ENCODE results near the gene LCE1C.

LCE1C gene, protein sequence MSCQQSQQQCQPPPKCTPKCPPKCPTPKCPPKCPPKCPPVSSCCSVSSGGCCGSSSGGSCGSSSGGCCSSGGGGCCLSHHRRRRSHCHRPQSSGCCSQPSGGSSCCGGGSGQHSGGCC

DNA sequence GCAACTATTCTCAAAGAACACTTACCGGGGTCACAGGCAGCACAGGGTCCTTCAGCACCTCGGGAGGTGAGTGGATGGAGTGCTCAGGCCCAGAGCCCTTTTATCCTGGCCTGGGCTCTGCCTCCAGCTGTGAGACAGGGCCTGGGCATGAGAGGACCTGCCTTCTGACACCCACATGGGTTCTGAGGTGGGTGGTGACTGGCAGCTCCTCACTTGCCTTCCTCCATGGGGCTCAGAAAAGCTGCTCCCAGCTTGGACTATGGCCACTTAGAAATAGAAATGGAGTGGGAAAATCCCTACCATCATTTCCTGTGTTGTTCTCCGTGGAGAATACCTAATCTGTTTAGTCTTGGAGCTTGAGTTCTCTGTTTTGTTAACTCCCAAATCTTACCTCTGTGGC is at the start of gene LCE1C:
Gene LCE1C, minus strand, starts transcription at position 76 of the 400 bp plus-strand sequence. CDS start 1,173 bp downstream, outside the sequence.
- DNase-seq = no peak

DNA sequence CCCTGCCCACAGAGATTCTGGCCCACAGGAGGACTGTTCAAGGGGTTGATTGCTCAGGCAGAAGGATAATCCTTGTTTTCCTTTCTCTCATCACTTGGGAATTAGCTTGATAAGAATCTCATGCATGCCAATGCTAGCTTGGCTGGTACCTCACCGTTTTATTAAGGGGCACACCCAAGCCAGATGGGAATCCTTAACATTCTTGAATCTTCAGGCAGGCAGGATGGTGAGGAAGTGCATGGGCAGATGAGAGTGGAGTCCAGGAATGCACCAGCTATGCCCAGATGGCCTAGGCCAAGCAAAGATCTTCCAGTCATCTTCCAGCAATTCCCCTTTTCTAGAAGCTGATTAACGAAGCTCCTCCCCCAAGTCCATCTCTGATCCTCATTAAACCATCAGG is 49.2 kb upstream of the LCE1C start:
- no peak for DNase-seq

DNA sequence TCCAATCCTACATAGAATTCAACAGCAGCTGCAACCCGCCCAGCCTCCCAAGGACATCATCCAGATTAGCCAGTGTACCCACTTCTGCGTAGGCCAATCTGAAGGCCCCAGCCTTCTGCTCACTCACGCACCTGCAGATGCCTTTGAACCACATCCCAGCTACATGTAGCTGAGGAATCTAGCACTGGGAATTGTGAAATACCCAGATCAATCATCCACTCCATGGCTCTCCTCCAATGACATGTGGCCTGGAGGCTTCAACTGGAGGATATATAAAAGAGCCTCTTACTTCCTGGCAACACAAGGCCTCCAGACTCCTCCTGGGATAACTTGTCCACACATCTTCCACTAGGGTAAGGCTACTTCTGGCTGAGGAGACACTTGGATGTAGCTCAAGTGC is 36.1 kb upstream of the LCE1C start, which contains the start of gene LCE6A:
Gene LCE6A, plus strand, starts transcription at position 301 of the 400 bp plus-strand sequence. CDS start 665 bp downstream, outside the sequence.
- DNase-seq = no peak

DNA sequence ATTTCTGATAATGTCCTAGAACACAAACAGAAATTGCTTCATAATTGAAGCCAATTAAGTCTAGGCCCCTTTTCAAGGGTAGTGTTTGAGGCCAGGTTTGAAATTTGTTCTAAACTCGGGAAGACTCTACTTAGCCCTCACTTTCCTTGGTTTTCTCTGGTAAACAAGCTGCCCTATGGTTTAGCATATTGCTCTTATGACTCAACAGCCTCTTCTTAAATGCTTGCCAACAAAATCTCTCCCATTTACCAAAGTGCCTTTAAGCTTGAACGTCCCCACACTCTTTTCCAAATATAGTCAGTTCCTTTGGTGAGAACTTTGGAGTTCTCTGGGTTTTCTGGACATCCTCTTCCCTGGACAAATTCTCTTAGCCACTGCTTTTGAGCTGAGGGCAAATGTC is 30.4 kb upstream of the LCE1C start:
- no peak for DNase-seq

DNA sequence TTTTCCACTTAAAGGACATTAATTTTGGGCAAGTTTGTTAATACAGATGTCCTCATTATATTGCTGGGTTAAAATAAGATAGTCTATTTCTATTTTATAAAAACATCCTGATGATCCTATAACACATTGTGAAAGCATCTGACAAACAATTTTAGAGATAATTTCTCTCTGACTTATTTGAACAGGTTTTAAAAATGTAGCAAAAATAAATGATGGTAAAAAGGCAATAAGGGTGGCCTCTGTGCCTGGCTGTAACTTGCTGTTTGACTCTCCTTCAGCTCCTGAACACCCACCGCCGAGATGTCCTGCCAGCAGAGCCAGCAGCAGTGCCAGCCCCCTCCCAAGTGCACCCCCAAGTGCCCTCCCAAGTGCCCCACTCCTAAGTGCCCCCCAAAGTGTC is 20.7 kb upstream of the LCE1C start, which contains the start of gene LCE1A:
Gene LCE1A, plus strand, starts transcription at position 301 of the 400 bp plus-strand sequence. Its CDS starts 0 bp downstream, at position 301.
- DNase-seq = no peak

DNA sequence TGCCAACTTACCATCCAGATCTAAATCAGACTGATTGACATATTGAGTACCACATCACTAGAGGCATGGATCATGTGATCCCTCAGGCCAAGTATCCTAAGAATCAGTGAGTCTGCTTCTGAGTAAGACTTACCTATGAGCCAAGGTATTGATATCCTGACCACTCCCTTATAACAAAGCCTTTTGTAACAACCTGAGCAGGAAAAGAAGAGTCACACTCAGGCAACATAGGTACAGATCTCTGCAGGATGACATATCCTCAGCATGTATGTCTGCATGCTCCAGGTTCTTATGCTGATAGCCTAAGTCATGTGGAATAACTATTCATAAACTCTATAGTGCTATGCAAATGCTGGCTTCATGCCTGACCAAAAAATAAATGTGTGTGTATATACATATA is 18.5 kb upstream of the LCE1C start:
- DNase-seq = no peak

DNA sequence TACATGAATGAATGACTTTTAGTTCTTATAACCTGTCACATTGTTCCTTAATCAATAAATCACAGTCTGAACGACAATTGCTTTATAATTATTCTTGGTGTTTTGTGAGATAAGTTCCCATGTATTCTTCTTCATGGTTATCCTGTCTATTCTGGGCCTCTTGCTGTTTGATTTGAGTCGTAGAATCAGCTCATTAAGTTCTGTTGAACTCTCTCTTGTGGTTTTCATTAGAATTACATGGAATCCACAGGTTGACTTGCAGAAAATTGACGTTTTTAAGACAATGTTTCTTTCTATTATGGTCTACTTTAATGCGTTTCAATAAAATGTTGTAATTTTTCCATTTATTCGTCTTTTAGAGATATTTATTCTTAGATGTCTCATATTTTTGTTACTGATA is 16.8 kb upstream of the LCE1C start:
- DNase-seq = no peak

DNA sequence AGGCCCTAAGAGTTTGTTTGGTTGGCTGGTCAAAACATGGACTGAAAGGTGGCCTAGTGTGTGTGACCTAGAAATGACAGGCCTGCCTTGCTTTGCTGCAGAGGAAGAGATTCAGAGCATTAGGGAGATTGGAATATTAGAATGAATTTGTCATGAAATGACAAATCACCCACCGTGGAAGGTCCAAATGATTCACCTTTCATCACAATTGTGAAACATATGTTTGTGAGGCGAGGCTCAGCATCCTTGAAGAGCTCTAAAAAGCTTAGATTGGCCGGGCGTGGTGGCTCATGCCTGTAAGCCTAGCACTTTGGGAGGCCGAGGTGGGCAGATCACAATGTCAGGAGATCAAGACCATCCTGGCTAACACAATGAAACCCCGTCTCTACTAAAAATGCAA is 10.9 kb upstream of the LCE1C start:
- no peak for DNase-seq

DNA sequence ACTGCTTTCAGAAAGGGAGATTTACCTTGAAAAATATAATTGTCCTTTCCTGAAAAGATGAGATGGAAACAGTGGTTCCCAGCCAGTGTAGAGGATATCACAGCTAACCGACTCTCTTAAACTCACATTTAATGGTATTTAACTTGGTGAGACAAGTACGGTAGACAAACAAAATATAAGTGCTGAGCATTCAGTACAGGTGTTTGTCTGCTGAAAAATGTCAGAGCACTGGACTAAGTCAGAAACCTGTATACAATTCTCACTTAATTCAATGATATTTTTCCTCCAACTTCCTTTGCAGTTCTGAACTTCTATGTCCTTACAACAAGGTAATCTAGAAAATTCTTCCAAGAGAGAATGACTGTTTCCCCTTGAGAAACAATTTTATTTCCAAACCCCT is 5.2 kb upstream of the LCE1C start, which contains the start of gene LCE1B:
Gene LCE1B, plus strand, starts transcription at position 301 of the 400 bp plus-strand sequence. CDS start 476 bp downstream, outside the sequence.
- DNase-seq = no peak

DNA sequence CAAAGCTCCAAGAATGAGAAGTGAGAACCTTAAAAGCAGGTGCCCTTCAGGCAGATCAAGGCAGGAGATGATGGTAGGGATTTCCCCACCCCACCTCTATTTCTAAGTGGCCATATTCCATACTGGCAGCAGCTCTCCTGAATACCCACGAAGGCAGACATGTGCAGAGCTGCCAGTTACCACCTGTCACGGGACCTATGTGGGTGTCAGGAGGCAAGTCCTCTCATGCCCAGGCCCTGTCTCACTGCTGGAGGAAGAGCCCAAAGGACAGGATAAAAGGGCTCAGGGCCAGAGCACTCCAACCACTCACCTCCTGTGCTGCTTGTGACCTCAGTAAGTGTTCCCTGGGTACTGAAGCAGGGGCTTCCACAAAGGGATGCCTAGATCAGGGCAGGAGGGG is 4.6 kb upstream of the LCE1C start:
- no peak for DNase-seq

DNA sequence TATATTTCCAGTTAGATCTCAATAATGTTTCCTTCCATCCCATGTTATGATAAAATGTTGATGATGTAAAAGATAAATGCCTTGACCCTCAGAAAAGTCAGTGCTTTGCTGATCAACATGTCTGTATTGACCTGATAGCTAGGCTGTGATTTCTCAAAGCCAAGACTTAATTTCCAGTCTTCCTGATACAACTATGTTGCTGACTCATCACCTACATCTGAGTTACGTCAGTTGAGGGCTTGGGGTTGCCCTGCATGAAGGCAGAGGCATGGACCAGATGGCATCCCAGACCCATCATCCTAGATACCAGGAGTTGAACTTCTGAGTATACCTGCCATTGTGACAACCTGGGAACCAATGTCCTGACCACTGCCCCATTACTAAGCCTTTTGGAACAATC is 5.1 kb downstream of the LCE1C start:
- no peak for DNase-seq

DNA sequence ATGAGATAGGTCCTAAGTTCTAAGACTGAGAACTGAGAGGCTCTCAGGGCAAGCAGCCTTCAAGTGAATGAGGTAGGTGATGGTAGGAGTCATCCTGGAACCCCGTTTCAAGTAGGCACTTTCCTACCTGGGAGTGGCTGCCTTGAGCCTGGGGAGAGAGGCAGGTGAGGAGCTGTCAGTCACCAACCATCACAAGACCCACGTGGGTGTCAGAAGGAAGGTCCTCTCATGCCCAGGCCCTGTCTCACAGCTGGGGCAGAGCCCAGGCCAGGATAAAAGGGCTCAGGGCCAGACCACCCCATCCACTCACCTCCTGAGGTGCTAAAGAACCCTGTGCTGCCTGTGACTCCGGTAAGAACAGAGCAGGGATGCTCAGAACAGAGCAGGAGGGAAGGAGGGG is 10.0 kb downstream of the LCE1C start, which contains the start of gene LCE1D:
Gene LCE1D, plus strand, starts transcription at position 301 of the 400 bp plus-strand sequence. CDS start 1,074 bp downstream, outside the sequence.
- DNase-seq = no peak

DNA sequence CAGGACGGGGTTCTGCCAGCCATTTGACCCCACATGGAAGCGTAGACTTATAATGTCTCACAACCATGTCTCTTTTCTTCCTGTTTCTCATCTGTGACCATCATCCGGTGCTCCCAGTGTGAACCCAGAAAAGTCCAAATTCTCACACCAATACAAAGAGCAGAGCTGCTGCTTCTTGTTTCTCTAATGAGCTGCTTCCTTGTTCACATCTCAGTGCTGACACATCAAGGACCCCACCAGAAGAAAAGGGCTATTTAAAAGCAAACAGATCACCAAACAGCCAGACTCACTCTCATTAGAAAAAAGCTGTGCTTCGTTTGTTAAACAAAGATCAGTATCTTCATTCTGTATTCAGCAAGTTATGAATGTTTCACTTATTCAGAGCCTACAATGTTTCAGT is 10.8 kb downstream of the LCE1C start:
- DNase-seq = no peak

DNA sequence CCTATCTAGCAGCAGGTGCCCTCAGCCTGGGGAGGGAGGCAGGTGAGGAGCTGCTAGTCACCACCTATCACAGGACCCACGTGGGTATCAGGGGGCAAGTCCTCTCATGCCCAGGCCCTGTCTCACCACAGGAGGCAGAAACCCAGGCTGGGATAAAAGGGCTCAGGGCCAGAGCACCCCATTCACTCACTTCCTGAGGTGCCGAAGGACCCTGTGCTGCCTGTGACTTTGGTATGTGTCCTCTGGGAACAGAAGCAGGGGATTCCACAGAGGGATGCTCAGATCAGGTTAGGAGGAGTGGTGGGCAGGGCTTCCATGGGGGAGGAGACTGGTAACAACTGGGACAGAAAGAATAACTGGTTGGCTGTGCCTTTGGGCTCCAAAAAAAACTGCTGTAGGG is 20.4 kb downstream of the LCE1C start, which contains the start of gene LCE1E:
Gene LCE1E, plus strand, starts transcription at position 181 of the 400 bp plus-strand sequence. CDS start 1,043 bp downstream, outside the sequence.
- no peak for DNase-seq

DNA sequence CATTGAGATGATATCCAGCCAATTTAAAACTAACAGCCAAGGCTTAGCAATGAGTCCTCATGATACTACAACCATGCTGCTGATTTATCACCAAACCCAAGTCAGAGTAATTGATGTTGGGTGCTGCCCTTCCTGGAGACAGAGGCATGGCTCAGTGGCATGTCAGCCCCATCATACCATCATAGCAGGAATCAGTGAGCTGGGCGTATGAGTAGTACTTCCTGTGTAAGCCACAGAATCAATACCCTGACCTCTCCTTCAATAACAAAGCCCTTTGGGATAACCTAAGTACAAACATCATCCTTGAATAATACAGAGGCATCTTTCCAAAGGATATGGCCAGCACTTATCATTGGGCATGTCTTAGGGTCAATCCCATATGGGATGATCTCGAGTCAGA is 23.4 kb downstream of the LCE1C start:
- DNase-seq = no peak

DNA sequence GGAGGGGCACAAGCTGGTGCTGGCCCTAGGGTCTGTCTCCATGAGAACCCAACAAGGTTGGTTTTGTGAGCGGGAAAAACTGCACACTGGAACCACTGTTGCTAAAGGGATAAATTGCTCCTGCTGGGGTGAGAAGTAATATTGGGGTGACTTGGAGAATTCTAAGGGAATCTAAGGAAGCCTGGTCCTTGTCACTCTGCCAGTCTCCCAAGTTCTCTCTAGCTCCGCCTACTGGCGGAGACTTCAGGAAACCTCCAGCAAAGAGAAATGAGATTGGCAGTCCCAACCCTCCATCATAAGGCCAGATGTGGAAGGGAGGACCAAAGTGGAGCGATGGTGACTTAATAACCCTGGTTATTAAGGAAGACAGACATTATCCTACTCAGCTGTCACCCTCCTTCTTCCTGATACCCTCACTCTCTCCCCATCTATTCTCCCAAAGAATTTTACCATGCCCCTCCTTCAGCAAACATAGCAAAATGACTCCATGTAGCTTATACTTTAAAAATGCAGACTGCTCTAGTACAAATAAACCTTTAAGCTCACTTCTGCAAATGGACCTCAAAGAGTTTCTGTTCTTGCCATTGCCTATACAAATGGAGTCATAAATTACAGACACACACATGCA is 28.8 kb downstream of the LCE1C start:
- DNase-seq = no peak

DNA sequence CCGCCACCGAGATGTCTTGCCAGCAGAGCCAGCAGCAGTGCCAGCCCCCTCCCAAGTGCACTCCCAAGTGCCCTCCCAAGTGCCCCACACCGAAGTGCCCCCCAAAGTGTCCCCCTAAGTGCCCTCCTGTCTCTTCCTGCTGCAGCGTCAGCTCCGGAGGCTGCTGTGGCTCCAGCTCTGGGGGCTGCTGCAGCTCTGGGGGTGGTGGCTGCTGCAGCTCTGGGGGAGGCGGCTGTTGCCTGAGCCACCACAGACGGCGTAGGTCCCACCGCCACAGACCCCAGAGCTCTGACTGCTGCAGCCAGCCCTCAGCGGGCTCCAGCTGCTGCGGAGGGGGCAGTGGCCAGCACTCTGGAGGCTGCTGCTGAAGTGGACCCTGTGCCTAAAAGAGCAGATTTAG is 30.1 kb downstream of the LCE1C start:
- no peak for DNase-seq

DNA sequence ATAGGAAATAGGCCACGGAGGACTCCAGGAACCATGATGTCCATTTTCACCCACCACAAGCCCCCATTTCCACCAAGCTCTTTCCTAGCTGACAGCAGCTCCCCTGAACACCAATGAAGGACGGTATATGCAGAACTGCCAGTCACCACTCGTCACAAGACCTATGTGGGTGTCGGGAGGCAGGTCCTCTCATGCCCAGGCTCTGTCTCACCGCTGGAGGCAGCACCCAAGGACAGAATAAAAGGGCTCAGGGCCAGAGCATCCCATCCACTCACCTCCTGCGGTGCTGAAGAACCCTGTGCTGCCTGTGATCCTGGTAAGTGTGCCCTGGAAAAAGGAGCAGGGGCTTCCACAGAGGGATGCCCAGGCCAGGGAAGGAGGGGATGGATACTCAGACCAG is 31.6 kb downstream of the LCE1C start, which contains the start of gene LCE1F:
Gene LCE1F, plus strand, starts transcription at position 266 of the 400 bp plus-strand sequence. CDS start 1,232 bp downstream, outside the sequence.
- no peak for DNase-seq

DNA sequence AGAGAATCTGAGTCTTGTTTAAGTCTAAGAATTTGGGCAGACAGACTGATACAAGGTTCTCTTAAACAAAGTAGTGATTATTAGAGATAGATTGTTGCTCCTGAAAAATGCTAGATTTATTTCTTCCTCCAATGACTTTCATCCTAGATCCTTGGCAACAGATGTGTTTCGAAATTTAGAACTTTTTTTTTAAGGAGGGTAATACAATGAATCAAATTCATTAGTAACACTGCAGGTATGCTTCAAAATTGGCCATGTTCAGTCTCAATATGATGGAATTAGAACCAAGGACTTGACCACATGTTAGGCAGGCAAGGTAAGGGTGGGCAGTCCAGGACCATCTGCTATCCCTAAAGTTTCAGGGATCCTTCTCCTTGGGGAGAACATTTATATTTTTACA is 36.0 kb downstream of the LCE1C start:
- DNase-seq = no peak

DNA sequence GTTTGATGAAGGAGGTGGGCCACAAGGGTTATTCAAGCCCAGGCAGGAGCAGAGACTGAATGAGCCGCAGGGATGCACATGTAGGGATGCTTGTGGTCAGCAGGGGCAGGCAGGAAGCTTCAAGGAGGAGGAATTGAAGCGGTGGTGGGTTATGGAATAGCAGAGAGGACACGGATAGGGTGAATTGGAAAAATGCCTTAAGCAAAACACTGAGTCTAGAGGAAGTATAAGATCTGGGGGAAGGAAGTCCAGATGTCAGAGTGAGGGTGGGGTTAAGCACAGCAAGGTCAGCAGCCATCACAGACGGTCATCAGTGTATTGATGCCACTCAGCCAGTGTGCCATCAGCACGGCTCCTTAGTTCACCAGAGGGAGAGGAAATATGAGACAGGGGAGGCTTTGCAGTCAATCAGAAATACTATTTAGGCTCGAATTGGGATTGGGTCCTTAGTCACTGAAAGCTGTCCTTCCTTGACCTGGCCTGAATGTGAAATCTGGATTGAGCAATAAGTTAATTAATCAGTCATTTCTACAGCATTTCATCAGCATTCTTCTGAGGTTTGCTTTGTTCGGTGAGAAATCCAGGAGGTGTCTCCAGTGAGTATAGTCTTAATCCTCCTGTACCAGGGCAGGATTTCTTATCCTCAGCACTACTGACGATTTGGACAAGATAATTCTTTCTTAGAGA is 37.5 kb downstream of the LCE1C start:
- DNase-seq = no peak

DNA sequence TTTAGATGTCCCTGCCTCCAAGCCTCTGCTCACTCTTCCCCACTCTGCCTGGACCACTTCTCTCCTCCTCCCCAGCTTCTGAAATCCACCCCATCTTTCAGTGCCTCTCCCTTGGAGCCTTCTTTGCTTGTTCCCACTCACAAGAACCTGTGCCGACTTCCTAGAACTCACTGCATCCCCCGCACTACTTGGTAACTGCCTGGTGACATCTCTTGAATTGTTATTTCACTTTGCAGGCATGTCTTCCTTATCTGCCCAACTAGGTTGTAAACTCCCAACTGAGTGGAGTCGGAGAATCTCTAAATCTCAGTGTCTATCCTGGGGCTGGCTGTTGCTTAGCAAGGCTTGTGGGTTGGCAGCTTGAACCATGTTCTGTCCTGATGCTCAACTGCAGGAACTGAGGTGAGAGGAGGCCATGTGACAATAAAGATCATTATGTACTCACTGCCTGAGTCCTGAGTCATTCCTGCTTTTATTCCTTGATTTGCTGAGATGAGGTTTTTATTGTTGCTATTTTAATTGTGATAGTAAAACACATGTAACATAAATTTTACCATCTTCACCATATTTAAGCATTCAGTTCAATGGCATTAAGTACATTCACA is 44.7 kb downstream of the LCE1C start:
- no peak for DNase-seq

DNA sequence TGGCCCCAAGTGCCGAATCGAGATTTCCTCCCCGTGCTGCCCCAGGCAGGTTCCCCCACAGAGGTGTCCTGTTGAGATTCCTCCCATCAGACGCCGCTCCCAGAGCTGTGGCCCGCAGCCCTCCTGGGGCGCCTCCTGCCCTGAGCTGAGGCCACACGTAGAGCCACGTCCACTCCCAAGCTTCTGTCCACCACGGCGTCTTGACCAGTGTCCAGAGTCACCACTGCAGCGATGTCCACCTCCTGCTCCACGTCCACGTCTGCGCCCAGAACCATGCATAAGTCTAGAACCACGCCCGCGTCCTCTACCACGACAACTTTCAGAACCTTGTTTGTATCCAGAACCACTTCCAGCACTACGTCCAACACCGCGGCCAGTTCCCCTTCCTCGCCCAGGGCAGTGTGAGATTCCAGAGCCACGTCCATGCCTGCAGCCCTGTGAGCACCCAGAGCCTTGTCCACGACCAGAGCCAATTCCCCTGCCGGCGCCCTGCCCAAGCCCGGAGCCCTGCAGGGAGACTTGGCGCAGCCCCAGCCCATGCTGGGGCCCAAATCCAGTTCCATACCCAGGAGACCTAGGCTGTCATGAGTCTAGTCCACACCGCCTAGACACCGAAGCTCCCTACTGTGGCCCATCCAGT is 45.8 kb downstream of the LCE1C start:
- no peak for DNase-seq

Measured in CD4-positive, alpha-beta T cell treated with Interleukin-4 for 1 hour (primary cell).